ENCODE measurements around the gene ALPK3.

ALPK3 gene

GRCh38 chr15:84813931-84814330, 3.2 kb upstream of the ALPK3 start:
- H3K4me1 ChIP-seq (ENCODE audit: low read length): peaks cover 9% of the 10 kb centered on the region
- H3K4me3 ChIP-seq (ENCODE audit: low read length): no peak overlapping the region
- H2AFZ ChIP-seq (ENCODE audit: low read depth, low read length): no peak overlapping the region
- no peaks in the 10 kb centered on the region for H3K36me3 ChIP-seq (replicated peaks; ENCODE audit: low read depth, low read length)
- TF ChIP-seq EZH2phosphoT487 (IDR thresholded peaks at IDR 0.05; ENCODE audit: low read depth) (no peak), CTCF (IDR thresholded peaks at IDR 0.05; ENCODE audit: low read depth, low read length) (no peak)
- no peaks in the 10 kb centered on the region for H3K9me3 ChIP-seq (ENCODE audit: insufficient read depth, low read length)
- no peak overlapping the region for H3K9ac ChIP-seq (ENCODE audit: low read length)
- H3K4me2 ChIP-seq (ENCODE audit: low read length): no peak overlapping the region
- no peaks in the 10 kb centered on the region for H3K27me3 ChIP-seq (ENCODE audit: low read depth, low read length)
- no peak overlapping the region for H3K27ac ChIP-seq (ENCODE audit: low read length)
- no peaks in the 10 kb centered on the region for H4K20me1 ChIP-seq (ENCODE audit: insufficient read depth, low read length)
- no peaks in the 10 kb centered on the region for H3K79me2 ChIP-seq (ENCODE audit: low read length)

- Histone ChIP-seq H3K9me3 (ENCODE audit: insufficient read depth, low read length) (no peaks in the 10 kb centered on the region), H3K9ac (ENCODE audit: low read length) (no peak overlapping the region), H3K4me2 (ENCODE audit: low read length) (no peak overlapping the region), H3K79me2 (ENCODE audit: low read length) (no peaks in the 10 kb centered on the region), H3K27ac (ENCODE audit: low read length) (no peak overlapping the region), H3K27me3 (ENCODE audit: low read depth, low read length) (no peaks in the 10 kb centered on the region), H4K20me1 (ENCODE audit: insufficient read depth, low read length) (no peaks in the 10 kb centered on the region), H3K4me3 (ENCODE audit: low read length) (no peak overlapping the region), H3K4me1 (ENCODE audit: low read length) (peaks cover 9% of the 10 kb centered on the region), H2AFZ (ENCODE audit: low read depth, low read length) (no peak overlapping the region), H3K36me3 (replicated peaks; ENCODE audit: low read depth, low read length) (no peaks in the 10 kb centered on the region)
- TF ChIP-seq CTCF (IDR thresholded peaks at IDR 0.05; ENCODE audit: low read depth, low read length) (no peak), EZH2phosphoT487 (IDR thresholded peaks at IDR 0.05; ENCODE audit: low read depth) (no peak)
These were observed 2.2 kb upstream of the ALPK3 start for GRCh38 chr15:84814916-84815315.

GRCh38 chr15:84817466-84818081, 418 bp downstream of the ALPK3 start:
- no peaks in the 10 kb centered on the region for H4K20me1 ChIP-seq (ENCODE audit: insufficient read depth, low read length)
- H3K27ac ChIP-seq (ENCODE audit: low read length): no peak overlapping the region
- H3K4me3 ChIP-seq (ENCODE audit: low read length): no peak overlapping the region
- TF ChIP-seq CTCF (IDR thresholded peaks at IDR 0.05; ENCODE audit: low read depth, low read length) (no peak), EZH2phosphoT487 (IDR thresholded peaks at IDR 0.05; ENCODE audit: low read depth) (no peak)
- H3K36me3 ChIP-seq (replicated peaks; ENCODE audit: low read depth, low read length): no peaks in the 10 kb centered on the region
- no peak overlapping the region for H3K4me2 ChIP-seq (ENCODE audit: low read length)
- no peaks in the 10 kb centered on the region for H3K27me3 ChIP-seq (ENCODE audit: low read depth, low read length)
- H3K4me1 ChIP-seq (ENCODE audit: low read length): peaks cover 9% of the 10 kb centered on the region
- no peaks in the 10 kb centered on the region for H3K9me3 ChIP-seq (ENCODE audit: insufficient read depth, low read length)
- no peak overlapping the region for H2AFZ ChIP-seq (ENCODE audit: low read depth, low read length)
- H3K9ac ChIP-seq (ENCODE audit: low read length): no peak overlapping the region
- no peaks in the 10 kb centered on the region for H3K79me2 ChIP-seq (ENCODE audit: low read length)

- TF ChIP-seq EZH2phosphoT487 (IDR thresholded peaks at IDR 0.05; ENCODE audit: low read depth) (no peak), CTCF (IDR thresholded peaks at IDR 0.05; ENCODE audit: low read depth, low read length) (no peak)
- no peaks in the 10 kb centered on the region for H3K27me3 ChIP-seq (ENCODE audit: low read depth, low read length)
- H3K79me2 ChIP-seq (ENCODE audit: low read length): no peaks in the 10 kb centered on the region
- H3K27ac ChIP-seq (ENCODE audit: low read length): no peak overlapping the region
- no peak overlapping the region for H3K4me2 ChIP-seq (ENCODE audit: low read length)
- no peak overlapping the region for H3K9ac ChIP-seq (ENCODE audit: low read length)
- no peaks in the 10 kb centered on the region for H3K9me3 ChIP-seq (ENCODE audit: insufficient read depth, low read length)
- H3K36me3 ChIP-seq (replicated peaks; ENCODE audit: low read depth, low read length): no peaks in the 10 kb centered on the region
- no peaks in the 10 kb centered on the region for H4K20me1 ChIP-seq (ENCODE audit: insufficient read depth, low read length)
- no peak overlapping the region for H2AFZ ChIP-seq (ENCODE audit: low read depth, low read length)
- no peak overlapping the region for H3K4me3 ChIP-seq (ENCODE audit: low read length)
- peaks cover 9% of the 10 kb centered on the region for H3K4me1 ChIP-seq (ENCODE audit: low read length)
These were observed 1.3 kb downstream of the ALPK3 start for GRCh38 chr15:84818261-84819131.
